NCI-H2196 treated with DMSO at 0.1 percent for 48 hours (cell line): ENCODE results near the gene SLC25A13.
A peak's percentile ranks its signal among the peaks of the same experiment; 100 is the strongest.
"Not testable (repeated sequence)": the region's sequence is repeated elsewhere in the genome, so short reads cannot be mapped to it uniquely, and the experiment has no call there.

Source experiments
- DNase-seq: peaks from one replicate; lab custom pipeline; 2025; ENCODE audit not compliant: unreplicated experiment; lab: John Stamatoyannopoulos, UW

Gene SLC25A13

GRCh38 chr7:96321658-96322372, at the start of gene SLC25A13:
TSS of gene SLC25A13 (minus strand) at chr7:96322098. CDS start at chr7:96321956, 142 bp downstream.
- DNase-seq = peak; percentile 90

- DNase-seq = not testable (repeated sequence)
Observed at GRCh38 chr7:96365916-96366315, 44.0 kb upstream of the SLC25A13 start.

- DNase-seq = no peak
Observed at GRCh38 chr7:96361116-96361857, 39.4 kb upstream of the SLC25A13 start.

GRCh38 chr7:96359876-96360275, 38.0 kb upstream of the SLC25A13 start:
- no peak for DNase-seq

- not testable (repeated sequence) for DNase-seq
Observed at GRCh38 chr7:96358236-96358971, 36.5 kb upstream of the SLC25A13 start.

- no peak for DNase-seq
Observed at GRCh38 chr7:96355990-96356506, 34.1 kb upstream of the SLC25A13 start.

- no peak for DNase-seq
Observed at GRCh38 chr7:96354881-96355280, 33.0 kb upstream of the SLC25A13 start.

GRCh38 chr7:96349572-96349971, 27.7 kb upstream of the SLC25A13 start:
- DNase-seq = no peak

- no peak for DNase-seq
Observed at GRCh38 chr7:96347471-96347870, 25.6 kb upstream of the SLC25A13 start.

GRCh38 chr7:96346293-96346953, 24.5 kb upstream of the SLC25A13 start:
- DNase-seq = no peak

- DNase-seq = no peak
Observed at GRCh38 chr7:96344236-96344635, 22.3 kb upstream of the SLC25A13 start.

- no peak for DNase-seq
Observed at GRCh38 chr7:96342049-96342448, 20.2 kb upstream of the SLC25A13 start.

- DNase-seq = no peak
Observed at GRCh38 chr7:96337519-96337918, 15.6 kb upstream of the SLC25A13 start.

- no peak for DNase-seq
Observed at GRCh38 chr7:96332325-96332724, 10.4 kb upstream of the SLC25A13 start.

- DNase-seq = no peak
Observed at GRCh38 chr7:96331775-96332174, 9.9 kb upstream of the SLC25A13 start.

- no peak for DNase-seq
Observed at GRCh38 chr7:96331233-96331632, 9.3 kb upstream of the SLC25A13 start.

GRCh38 chr7:96330193-96330592, 8.3 kb upstream of the SLC25A13 start:
- peak; percentile 27 for DNase-seq

GRCh38 chr7:96329241-96329640, 7.3 kb upstream of the SLC25A13 start:
- DNase-seq = no peak

GRCh38 chr7:96328016-96328415, 6.1 kb upstream of the SLC25A13 start:
- DNase-seq = no peak

- peak; percentile 56 for DNase-seq
Observed at GRCh38 chr7:96327429-96327828, 5.5 kb upstream of the SLC25A13 start.

GRCh38 chr7:96326752-96327151, 4.9 kb upstream of the SLC25A13 start:
- not testable (repeated sequence) for DNase-seq
